Fibroblast of gingiva (primary cell): Measurements from ENCODE around the gene ATF1.
"Not testable (repeated sequence)": the region's sequence is repeated elsewhere in the genome, so short reads cannot be mapped to it uniquely, and the experiment has no call there.

Experiments
- DNase-seq: peaks from one replicate; pipeline ENCODE4 v3.0.0-alpha.2; 2011; ENCODE audit warnings: low read depth

The ATF1 gene

DNA sequence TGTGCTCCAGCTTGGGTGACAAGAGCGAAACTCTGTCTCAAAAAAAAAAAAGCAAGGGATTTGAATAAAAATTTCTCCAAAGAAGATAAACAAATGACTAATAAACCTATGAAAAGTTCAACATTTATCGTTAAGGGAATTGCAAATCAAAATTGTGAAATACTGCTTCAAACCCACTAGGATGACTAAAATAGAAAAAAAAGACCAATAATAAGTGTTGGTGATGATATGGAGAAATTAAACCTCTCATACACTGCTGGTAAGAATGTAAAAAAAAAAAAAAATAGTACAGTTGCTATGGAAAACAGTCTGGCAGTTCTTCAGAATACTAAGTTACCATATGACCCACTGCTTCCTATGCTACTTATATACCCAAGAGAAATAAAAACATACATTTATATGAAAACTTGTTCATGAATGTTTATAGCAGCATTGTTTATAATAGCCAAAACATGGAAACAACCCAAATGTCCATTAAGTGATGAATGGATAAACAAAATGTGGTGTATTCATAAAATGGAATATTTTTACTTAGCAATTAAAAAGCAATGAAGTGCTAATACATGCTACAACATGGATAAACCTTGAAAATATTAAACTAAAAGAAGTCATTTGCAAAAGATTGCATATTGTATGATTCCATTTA, 39.5 kb downstream of the ATF1 start:
- DNase-seq = no peak

GRCh38 chr12:50806176-50806575, 42.3 kb downstream of the ATF1 start:
- peak; percentile 72 for DNase-seq

DNA sequence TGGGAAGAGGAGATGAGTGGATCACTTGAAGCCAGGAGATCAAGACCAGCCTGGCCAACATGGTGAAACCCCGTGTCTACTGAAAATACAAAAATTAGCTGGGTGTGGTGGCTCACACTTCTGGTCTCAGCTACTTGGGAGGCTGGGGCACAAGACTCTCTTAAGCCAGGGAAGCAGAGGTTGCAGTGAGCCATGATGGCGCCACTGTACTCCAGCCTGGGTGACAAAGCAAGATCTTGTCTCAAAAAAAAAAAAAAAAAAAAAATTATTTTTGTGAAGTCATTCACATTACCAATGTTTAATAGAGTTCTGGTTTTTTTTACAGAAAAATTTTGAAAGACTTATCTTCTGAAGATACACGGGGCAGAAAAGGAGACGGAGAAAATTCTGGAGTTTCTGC, 45.2 kb downstream of the ATF1 start:
- not testable (repeated sequence) for DNase-seq

- DNase-seq = not testable (repeated sequence)
Measured at GRCh38 chr12:50814921-50815320, 51.0 kb downstream of the ATF1 start.

DNA sequence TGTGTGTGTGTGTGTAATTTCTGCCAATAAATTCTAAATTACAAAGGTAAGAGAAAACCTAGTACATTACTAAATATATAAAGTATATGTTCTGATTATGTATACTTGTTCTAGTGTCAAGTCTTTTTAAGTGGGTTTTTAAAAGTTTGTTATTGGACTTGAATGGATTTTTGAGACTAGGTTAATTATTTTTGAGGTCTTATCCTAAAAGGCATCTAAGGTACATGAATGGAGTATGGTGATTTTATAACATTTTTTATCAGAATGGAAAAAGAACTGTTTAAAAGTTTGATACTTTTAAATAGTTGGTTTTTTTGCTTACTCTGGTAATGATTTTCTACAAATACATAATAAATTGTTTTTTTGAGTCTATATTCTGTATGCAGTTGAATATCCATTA, 56.3 kb downstream of the ATF1 start:
- DNase-seq = no peak

DNA sequence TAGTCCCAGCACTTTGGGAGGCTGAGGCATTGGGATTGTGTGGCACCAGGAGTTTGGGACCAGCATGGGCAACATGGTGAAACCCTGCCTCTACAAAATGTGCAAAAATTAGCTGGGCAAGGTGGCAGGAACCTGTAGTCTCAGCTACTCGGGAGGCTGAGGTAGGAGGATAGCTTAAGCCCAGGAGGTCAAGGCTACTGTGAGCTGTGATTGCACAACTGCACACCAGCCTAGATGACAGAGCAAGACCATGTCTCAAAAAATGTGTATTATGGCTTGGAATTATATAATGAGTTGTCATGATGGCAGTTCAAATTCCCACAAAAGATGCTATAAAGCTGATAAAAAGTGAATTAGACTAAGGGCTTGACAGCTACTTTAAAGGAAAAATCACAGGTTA, 58.2 kb downstream of the ATF1 start:
- no peak for DNase-seq

- DNase-seq = not testable (repeated sequence)
Measured at GRCh38 chr12:50823724-50824123, 59.8 kb downstream of the ATF1 start.

GRCh38 chr12:50824914-50825313, 61.0 kb downstream of the ATF1 start:
- no peak for DNase-seq

- DNase-seq = peak; percentile 73
Measured at GRCh38 chr12:50825372-50825838, 61.5 kb downstream of the ATF1 start.

DNA sequence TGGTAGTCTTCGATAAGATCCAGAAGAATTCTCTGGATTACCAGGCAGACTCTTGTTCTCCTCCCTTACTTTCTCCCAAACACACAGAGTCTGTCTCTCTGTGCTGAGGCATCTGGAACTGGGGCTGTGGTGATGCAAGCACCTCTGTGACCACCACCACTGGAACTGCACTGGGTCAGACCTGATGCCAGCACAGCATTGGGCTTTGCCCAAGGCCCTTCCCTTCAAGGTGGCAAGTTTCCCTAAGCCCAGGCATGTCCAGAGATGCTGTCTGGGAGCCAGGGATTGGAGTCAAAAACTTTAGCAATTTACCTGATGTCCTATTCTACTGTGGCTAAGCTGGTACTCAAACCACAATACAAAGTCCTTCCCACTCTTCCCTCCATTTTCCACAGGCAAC, 64.2 kb downstream of the ATF1 start:
- DNase-seq = no peak

DNA sequence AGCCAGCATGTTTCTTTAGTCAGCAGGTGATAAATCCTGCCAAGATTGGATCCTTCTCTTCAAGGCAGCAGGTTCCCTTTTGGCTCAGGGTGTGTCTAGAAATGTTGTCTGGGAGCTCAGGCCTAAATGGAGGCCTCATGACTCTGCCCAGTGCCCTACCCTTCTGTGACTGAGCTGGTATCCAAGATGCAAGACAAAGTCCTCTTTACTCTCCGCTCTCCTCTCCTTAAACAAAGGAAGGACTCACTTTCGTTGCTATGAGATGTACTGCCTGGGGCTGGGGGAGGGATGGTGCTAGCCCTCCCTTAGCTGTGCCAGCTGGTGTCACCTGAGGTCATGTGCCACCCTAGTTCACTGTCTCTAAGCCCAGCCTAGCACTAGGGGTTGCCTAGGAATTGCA, 65.0 kb downstream of the ATF1 start:
- no peak for DNase-seq

- not testable (repeated sequence) for DNase-seq
Measured at GRCh38 chr12:50833801-50834200, 69.9 kb downstream of the ATF1 start.

DNA sequence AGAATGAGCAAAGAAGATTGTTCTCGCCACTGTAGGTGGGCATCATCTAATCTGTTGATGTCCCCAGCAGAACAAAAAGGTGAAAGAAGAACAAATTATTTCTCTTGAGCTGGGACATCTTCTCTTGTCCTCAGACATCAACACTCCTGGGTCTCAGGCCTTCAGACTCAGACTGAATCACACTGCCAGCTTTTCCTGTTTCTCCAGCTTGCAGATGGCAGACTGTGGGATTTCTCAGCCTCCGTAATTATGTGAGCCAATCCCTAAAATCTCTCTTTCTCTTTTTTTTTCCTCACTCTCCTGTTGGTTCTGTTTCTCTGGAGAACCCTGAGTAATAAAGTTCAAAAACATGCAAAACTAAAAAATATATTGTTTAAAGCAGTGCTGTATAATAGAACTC, 75.1 kb downstream of the ATF1 start:
- DNase-seq = no peak

GRCh38 chr12:50840809-50841487, 77.0 kb downstream of the ATF1 start:
- no peak for DNase-seq

- DNase-seq = no peak
Measured at GRCh38 chr12:50841716-50842531, 78.0 kb downstream of the ATF1 start.

DNA sequence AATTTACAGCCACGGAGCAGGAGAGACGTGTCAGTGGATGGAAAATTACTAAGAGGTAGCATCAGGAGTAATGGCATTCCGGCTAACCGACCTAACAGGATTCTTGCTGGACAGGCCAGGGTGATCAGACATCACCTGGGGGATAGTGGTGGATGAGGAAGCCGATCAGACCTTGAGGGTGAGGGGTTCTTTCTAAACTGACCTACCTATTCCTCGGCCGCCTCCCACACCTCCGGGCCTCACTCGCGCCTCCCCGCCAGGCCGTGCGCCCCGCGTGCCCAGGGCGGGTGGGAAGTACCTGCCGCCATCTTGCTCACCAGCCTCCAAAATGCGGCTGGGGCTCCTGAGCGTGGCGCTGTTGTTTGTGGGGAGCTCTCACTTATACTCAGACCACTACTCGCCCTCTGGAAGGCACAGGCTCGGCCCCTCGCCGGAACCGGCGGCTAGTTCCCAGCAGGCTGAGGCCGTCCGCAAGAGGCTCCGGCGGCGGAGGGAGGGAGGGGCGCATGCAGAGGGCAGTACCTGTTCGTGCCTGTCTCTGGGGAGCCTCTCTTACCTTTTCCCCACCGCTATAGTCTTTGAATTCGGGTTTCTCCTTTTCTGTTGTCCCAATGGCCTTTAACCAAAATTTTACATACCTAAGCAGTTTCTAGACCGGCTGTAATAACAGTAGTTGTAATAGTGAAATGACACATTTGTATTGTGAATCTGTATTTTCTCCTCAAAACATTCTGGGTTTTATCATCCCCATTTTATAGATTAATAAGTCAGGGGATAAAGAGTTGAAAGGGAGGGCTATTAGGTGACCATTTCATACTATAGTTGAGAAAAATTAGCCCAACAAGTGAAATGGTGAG, 79.0 kb downstream of the ATF1 start, which contains the start of gene TMPRSS12:
TMPRSS12 (plus strand) TSS at position 290 of the 857 bp plus-strand sequence; CDS start at position 329, 39 bp downstream.
- no peak for DNase-seq

DNA sequence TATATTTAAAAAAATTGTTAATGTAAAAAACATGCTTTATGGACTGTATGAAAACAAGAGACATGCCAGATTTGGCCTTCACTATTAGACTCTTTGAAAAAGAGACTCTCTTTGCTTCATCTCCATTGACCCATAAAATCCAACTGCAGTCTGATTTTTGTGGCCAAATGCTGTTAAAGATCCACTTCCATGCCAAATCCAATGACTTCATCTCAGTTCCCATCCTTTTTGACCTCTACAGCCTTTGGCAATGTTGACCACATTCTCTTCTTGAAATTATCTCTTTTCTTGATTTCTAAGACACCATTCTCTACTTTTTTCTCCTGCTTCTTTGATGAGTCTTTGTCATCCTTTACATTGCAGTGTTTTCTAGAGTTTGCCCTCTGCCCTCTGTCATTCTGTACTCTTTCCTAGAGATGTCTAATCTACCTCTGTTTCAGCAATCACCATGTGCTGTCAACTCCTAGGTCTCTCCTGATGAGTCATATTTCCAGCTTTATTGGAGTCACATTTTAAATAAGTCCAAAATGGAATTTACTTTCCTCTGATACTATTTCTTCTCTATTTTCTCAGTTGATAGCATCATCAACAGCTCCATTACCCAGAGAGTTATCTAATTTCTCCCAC, 81.2 kb downstream of the ATF1 start:
- DNase-seq = no peak

DNA sequence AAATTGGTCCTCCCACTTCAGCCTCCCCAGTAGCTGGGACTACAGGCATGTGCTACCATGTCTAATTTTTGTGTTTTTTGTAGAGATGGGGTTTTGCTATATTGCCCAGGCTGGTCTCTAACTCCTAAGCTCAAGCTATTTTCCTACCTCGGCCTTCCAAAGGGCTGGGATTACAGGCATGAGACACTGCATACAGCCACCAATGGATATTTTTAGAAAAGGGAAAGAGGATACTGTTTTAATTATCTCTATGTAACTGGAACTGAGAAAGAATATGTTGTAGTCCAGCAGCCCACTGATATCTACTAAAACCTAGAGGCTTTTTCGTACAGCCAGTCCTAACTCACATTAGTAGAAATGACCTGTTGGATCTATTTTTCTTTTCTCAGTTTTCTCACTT, 85.1 kb downstream of the ATF1 start:
- no peak for DNase-seq

DNA sequence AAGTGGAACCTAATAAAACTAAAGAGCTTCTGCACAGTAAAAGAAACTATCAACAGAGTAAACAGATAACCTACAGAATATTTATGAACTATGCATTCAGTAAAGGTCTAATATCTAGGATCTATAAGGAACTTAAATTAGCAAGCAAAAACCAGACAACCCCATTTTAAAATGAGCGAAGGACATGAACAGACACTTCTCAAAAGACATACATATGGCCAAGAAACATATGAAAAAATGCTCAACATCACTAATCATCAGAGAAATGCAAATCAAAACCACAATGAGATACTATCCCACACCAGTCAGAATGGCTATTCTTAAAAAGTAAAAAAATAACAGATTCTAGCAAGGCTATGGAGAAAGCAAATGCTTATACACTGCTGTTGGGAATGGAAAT, 91.3 kb downstream of the ATF1 start:
- not testable (repeated sequence) for DNase-seq

DNA sequence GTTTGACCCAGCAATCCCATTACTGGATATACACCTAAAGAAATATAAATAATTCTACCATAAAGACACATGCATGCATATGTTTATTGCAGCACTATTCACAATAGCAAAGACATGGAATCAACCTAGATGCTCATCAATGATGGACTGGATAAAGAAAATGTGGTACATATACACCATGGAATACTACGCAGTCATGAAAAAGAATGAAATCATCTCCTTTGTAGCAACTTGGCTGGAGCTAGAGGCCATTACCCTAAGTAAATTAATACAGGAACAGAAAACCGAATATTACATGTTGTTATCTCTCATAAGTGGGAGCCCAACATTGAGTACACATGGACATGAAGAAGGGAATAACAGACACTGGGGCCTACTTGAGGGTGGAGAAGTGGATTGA, 91.8 kb downstream of the ATF1 start:
- DNase-seq = not testable (repeated sequence)

GRCh38 chr12:50859621-50860310, 95.9 kb downstream of the ATF1 start:
- DNase-seq = no peak
